ENCODE results near the gene NEIL3.
"Not testable (repeated sequence)": the region's sequence is repeated elsewhere in the genome, so short reads cannot be mapped to it uniquely, and the experiment has no call there.

The NEIL3 gene

DNA sequence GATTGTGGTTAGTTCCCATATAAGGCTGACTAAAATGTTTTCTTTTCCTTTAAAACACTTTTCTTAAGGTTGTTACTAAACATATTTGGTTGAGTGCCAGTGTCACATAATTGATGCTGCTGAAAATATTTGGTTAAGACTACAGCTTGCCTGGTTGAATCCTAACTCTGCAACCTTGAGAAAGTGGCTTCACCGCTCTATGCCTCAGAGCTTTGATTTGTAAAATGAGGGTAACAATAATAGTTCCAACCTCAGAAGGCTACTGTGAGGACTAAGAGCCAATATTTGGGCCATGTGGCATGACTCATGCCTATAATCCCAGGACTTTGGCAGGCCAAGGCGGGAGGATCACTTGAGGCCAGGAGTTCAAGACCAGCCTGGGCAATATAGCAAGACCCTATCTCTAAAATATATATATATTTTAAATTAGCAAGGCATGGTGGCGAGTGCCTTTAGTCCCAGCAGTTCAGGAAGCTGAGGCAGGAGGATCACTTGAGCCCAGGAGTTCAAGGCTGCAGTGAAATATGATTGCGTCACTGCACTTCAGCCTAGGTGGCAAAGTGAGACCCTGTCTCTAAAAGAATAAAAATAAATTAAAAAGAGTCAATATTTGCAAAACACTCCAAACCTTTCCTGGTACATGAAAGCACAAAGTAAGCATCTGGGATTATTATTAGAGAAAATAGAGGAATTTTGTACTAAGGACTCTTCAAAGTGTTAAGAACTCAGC is 7.1 kb upstream of the NEIL3 start:
- no peak for DNase-seq (ENCODE audit: low spot score)

DNA sequence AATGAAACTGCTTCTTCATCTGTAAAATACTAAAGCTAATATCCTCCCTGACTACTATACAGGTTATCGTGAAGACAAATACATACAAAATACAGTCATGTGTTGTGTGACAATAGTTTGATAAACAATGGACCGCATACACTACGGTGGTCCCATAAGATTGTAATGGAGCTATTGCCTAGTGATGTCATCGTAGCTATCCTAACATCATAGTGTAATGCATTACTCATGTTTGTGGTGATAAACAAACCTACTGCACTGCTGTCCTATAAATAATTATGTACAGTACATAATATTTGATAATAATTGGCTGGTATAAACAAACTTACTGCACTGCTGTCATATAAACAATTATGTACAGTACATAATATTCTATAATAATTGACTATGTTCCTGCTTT is 5.6 kb upstream of the NEIL3 start:
- no peak for DNase-seq (ENCODE audit: low spot score)

DNA sequence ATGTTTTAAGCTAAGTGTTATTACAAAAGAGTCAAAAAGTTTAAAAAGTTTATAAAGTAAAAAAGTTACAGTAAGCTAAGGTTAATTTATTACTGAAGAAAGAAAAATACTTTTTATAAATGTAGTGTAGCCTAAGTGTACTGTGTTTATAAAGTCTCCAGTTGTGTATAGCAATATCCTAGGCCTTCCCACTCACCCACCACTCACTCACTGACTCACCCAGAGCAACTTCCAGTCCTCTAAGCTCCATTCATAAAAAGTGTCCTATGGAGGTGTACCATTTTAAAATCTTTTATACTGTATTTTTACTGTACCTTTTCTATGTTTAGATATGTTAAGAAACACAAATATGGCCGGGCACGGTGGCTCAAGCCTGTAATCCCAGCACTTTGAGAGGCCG is 4.8 kb upstream of the NEIL3 start:
- not testable (repeated sequence) for DNase-seq (ENCODE audit: low spot score)

DNA sequence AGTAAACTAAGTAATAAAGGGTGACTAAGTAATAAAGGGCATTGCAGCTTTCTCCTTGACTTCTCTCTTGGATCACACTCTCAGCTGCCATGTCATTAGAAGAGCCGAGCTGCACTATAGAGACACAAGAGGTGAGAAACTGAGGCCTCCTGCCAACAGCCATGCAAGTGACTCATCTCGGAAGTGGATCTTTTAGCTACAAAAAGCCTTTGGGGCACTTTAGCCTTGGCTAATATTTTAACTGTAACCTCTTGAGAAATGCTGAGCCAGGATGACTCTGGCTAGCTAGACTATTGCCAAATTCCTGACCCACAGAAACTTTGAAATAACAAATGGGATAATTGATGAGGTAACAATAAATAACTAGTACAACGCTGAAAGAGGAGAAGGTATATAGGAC is 1.5 kb upstream of the NEIL3 start:
- DNase-seq (ENCODE audit: low spot score) = no peak

DNA sequence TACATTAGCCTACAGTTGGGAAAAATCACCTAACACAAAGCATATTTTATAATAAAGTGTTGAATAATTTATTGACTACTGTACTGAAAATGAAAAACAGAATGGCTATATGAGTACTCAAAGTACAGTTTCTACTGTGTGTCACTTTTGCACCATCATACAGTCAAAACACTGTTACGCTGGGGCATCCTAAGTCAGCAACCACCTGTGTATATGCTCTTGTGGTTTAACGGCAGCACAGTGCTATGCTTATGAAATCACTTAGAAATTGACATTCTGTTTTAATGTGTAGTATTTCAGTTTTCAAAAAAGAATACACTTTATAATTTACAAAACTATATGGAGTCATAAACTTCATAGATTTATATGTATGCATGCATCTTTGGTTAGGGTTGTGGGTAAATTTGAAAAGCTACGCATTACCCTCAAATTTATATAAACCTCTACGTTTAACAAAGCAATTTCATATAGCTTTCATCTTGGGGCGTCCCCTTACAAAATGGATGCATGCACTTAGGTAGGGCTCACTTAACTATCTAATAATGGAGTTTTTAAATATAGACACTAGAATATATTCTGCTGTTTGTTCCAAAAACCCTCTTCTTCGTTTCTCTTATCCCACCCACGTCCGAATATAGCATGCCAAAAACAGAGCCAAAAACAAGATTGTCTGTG is 690 bp upstream of the NEIL3 start:
- DNase-seq (ENCODE audit: low spot score) = no peak

DNA sequence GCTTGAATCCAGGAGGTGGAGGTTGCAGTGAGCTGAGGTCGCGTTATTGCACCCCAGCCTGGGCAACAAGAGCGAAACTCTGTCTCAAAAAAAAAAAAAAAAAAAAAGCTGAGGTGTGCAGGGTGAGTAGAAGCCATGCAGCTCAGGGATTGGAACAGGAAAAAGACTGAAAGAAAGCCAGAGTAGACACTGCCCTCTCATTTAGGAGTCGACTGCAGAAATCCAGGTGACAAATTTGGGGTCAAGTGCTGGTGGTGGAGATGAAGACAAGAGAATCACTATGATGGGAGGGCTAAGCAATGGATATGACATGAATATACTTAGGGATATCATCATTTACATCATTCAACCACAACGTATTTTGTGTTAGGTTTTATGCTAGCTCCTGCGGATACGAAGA is 1.9 kb downstream of the NEIL3 start:
- no peak for DNase-seq (ENCODE audit: low spot score)

DNA sequence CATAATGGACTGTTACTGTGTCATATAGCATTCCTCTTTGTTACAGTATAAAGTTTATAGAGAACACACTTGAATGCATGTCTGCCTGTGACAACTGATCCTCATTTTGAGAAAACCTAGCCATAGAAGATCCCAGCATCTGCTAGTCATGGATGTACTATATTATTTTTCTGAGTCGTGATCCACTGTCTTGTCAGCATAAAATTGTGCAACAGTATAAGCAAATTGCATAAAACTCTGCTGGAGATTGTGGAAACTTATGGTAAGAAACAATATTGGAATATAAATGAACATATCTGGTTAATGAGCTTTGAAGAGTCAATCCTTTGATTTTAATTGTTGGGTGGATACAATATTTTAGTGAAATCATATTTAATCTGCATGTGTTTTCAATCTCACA is 3.6 kb downstream of the NEIL3 start:
- DNase-seq (ENCODE audit: low spot score) = no peak

DNA sequence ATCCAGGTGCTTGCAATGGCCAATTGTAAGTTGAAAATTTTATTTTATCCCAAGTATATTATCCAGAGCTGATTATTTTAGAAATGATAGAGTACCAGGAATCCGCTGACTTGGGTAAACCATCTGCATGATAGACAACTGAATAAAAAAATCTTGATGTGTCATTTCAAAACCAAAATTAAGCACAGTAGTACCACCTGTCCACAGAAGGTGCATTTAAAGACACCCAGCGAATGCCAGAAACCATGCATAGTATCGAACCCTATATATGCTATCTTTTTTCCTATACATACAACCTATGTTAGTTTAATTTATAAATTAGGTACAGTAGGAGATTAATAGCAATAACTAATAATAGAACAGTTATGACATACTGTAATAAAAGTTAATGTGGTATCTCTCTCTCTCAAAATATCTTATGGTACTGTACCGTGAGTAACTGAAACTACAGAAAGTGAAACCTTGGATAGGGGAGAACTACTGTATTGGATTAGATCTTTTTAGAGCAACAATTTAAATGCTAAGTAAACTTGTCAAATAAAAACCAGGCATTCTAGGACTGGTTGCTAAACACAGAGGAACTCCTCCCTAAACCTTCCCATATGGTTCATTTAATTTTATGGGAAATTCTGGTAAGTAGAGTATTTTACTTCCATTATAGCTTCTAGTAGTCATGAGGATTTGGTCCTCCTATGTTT is 6.2 kb downstream of the NEIL3 start:
- DNase-seq (ENCODE audit: low spot score) = no peak

DNA sequence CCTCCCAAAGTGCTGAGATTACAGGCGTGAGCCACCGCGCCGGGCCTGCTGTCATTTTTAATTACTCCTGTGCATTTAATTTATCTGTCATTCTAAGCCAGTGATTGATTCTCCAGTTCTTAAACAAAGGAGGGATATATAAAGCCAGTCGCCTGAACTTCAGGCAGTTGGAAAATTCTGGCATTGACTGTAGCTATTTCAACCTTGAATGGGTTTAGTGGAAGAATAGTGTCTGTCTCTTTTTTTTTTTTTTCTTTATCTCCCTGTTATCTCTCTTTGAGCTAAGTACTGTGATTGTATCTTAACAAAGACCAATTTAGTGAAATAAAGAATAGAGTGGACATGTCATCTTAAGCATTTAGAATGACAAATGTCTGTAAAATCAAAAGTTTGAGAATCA is 11.0 kb downstream of the NEIL3 start:
- no peak for DNase-seq (ENCODE audit: low spot score)

DNA sequence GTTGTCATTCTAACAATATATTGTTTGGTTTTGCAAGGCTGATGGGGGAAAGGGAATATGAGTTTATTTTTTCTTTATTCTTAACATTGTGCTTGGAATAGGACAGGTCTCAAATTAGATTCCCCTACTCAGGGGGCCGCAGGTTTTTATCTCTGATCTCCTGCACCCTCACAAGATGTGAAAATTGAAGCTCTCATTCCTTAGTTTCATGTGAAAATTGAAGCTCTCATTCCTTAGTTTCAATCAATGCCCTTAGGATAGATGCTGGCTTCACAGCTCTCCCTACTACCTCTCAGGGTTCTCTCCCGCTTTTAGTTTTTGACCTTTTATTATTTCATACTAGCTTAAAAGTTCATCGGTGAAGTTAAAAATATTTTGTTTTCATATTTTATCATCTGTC is 12.0 kb downstream of the NEIL3 start:
- DNase-seq (ENCODE audit: low spot score) = no peak

DNA sequence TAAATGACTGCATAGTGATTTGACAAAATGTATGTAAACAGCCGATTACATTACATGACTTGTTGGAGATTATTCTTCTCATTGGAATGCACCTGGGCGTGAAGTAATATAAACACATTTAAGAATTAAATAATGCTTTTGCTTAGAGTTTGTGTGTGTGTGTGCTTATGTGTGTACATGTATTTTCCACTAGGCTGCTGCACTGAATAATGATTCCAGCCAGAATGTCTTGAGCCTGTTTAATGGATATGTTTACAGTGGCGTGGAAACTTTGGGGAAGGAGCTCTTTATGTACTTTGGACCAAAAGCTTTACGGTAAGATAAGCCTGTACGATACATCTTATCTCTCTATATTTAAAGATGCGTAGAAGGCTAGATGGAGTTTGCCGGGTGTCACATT is 12.6 kb downstream of the NEIL3 start:
- DNase-seq (ENCODE audit: low spot score) = no peak

DNA sequence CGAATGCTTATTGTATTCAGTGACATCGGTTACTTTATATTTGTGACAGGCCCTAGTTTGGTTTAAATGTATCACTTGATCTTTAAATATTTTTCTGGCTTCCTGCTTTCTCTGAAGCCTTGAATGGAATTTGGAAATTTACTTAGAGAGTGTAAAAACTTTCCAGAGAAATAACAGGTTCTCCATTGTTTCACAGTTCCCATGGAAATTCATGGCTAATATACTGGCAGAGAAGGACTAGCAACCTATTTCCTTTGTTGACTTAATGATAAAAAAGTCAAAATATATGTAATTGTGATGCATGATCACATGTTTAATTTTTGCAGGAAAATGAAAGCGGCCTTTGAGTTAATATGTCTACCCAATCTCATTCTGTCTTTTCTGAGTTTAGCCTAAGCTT is 13.2 kb downstream of the NEIL3 start:
- no peak for DNase-seq (ENCODE audit: low spot score)

DNA sequence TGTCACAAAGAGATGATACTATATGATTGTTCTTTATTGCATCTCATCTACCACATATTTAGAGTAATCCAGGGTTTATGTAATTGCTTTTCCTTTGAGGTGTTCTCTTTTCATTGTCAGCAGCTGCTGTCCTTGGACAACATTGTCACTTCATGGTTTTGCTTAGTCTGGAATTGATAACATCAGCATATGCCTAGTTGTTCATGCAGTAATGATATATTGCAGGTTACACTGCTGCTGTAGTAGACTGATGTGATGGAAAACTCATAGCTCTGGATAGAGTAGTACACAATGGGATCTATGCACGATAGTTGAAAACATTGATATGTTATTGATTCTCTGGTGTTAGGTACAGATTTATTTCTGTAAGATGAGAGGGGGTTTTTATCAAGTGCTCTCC is 13.7 kb downstream of the NEIL3 start:
- no peak for DNase-seq (ENCODE audit: low spot score)

DNA sequence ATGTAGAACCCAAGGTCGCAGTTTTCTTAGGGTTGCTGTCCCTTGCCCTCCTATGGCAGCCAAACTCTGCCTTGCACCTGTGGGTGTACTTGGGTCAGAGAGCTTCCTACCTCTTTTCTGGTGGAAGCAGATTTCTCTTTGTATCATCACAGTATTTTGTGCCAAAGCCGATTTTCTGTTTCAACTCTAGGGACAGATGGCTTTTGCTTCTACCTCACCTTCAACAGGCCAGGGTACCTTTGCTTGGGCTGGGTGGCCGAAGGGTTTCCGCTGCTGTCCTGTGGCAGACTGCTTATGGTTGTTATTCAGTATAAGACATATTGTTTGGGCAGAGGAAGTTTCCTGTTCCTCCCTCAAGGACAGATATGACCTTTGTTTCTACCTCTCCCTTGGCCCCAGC is 22.4 kb downstream of the NEIL3 start:
- no peak for DNase-seq (ENCODE audit: low spot score)

DNA sequence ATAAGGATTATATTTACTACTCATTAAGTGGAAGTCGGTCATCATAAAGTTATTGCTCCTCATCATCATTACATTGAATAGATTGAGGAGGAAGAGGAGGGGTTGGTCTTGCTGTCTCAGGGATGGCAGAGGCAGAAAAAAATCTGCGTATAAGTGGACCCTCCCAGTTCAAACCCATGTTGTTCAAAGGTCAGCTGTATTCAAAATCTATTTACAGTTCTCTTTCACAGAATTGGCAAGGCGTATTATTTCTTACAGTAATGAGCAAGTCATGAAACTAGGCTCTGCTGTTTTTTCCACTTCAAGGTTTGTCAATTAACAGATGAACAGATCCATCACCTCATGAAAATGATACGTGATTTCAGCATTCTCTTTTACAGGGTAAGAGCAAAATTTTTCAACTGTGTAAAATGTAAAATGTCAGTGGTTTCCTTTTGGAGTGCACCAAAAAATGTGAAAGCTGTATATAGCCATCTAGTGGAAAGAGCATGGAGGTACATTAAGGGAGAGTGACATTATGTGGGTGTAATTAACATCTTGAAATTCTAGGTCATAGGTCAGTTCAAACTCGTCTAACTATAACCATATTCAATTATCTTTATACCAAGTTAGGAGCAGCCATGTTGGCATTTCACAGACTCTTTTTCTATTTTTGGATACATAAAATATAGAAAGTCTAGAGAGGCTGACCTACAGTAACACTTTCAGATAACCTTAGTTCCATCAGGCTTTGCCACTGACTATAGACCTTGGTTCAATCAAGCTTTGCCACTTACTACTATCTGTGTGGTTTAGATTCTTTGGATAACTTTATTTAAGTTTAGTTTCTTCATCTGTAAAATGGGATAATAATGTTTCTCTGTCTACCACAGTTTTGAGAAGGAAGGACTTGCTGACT is 30.1 kb downstream of the NEIL3 start:
- peak; percentile 57 for DNase-seq (ENCODE audit: low spot score)

DNA sequence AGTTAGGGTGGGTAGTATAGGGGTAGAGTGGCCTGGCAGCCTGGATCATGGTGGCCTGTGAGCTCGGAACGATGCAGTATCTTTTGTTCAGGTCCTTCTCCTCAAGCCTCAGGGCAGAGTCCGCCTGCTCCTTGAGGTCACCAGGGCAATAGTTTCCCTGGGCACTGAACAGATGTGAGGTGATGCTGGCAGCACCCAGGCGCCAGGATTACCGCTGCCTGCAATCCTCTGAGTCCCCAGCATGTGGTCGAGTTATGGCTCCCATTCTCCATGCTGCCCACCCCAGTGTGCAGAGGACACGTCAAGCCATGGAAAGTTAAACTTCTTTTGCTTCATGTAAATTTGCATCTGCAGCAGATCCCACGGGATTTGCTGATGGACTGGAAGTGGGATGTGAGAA is 38.7 kb downstream of the NEIL3 start:
- no peak for DNase-seq (ENCODE audit: low spot score)

DNA sequence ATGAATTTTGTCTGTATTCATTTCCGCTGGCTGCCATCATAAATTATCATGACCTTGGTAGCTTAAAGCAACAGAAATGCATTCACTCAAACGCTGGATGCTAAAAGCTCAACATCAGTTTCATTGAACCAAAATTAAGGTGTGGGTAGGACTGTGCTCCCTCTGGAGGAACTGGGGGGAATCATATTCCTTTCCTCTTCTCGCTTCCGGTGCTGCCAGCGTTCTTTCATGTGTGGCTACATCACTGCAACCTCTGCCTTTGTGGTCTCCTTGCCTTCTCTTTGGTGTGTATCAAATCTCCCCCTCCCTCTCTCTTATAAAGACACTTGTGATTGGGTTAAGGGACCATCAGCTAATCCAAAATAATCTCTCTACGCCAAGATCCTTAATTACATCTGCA is 39.5 kb downstream of the NEIL3 start:
- no peak for DNase-seq (ENCODE audit: low spot score)

DNA sequence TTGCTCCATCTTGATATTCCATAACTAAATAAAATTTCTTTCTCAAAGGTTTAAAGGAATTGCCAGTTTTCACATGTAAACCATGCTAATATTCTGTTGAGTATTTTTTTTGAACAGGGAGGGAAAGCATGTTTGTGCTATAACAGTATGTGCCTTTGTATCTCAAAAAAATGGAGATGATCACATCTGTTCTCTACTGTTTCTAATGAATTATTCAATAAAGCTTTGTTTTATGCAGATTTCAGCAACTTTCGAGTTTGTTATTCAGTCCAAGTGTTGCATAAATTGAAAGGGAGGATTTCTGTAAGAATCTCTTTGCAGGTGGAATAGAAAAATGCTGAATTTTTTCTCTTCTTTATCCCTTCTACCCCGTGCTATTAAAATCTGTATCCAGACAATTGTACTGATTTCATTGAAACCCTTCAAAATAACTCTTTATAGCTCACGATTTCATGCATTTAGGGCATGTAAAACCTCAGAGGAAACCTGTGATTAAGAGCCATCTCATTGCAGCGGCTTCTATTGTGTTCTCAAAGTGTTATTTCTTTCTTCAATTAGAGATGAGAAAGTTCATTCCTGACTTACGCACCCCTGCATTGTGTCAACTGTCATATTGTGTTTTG is 42.1 kb downstream of the NEIL3 start:
- no peak for DNase-seq (ENCODE audit: low spot score)

DNA sequence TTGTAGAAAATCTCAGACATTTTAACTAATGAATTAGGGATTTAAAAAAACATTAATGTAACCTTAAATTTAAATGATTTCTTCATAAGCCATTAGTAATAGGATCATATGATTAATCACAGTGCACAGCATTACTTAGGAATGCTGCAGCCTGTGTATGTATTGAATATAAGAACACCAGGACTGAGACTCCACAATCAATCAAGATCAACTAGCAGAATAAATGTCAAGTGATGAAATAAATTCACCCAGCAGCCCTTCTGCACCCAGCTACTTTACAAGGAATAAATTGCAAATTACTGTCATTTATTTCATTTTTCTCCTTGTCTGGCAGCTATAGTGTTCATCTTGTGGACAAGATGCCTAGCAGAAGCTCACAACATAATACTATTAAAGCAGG is 46.5 kb downstream of the NEIL3 start:
- no peak for DNase-seq (ENCODE audit: low spot score)

DNA sequence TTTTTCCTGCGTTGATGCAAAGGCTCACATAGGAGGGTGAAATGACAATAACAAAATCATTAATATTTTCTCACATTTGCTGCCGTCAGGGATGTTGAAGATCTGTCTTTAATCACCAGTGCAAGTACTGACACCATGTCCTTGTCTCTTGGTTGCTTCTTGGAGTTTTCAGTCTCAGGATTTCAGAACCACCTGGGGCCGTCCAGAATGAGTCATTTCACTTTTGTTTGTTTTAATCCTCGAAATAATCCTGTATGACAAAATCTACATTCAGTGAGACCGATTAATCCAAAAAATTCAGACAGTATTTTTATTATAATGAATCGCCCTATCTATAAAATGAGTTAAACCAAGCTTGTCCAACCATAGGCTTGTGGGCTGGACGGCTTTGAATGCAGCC is 47.2 kb downstream of the NEIL3 start:
- no peak for DNase-seq (ENCODE audit: low spot score)

DNA sequence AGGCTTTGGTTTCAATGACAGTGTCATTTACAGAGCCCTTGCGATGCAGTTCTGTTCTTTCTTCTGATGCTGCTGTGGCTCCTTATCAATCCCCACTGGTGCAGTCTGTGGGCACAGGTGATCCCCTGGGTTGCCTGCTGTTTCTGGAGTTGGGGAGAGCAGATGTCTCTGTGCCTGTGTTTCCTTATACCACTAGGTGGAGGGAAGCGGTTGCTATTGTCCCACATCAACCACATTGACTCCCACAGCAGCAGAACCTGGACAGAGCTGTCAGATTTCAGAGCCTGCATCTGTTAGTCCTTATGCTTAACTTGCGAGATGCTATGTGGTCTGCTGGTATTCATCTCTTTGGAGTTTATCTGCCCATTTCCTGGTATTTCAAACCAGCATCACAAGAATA is 57.7 kb downstream of the NEIL3 start:
- DNase-seq (ENCODE audit: low spot score) = peak; percentile 6

DNA sequence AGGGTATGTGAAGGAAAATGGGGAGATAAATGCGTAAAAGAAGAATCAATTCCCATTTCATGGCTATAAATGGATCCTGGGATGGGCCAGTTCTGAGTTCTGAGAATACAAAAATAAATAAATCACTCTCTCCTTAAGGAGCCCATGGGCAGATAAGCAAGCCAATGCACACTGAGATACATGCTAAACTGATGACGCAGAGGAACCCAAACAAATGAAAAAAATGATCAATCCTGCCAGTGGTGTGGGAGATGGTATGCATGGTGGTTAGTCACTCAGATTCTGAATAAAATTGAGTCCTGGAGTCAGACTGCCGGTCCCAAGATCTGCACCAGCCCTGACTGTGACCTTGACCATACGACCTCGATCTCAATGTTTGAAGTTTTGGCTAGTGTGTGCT is 59.7 kb downstream of the NEIL3 start:
- DNase-seq (ENCODE audit: low spot score) = no peak
